Effector memory CD4-positive, alpha-beta T cell (primary cell): ENCODE results near the gene LRRC45.

Experiments
- DNase-seq, 3 donors: peaks; one replicate each; pipeline ENCODE4 v3.0.0-alpha.2; 2020
- H3K27ac ChIP-seq: 2 replicates; pipeline ENCODE4 v1.7.0; 2013; ENCODE audit warnings: mild to moderate bottlenecking, low read length, moderate library complexity; ENCODE audit not compliant: insufficient read depth, poor library complexity, severe bottlenecking
- H3K27me3 ChIP-seq: replicated peaks from 2 replicates; pipeline ENCODE4 v1.7.0; 2013; ENCODE audit warnings: mild to moderate bottlenecking, low read length; ENCODE audit not compliant: insufficient read depth, control insufficient read depth, poor library complexity, severe bottlenecking
- H3K36me3 ChIP-seq: 2 replicates; pipeline ENCODE4 v1.7.0; 2013; ENCODE audit warnings: mild to moderate bottlenecking, low read length, moderate library complexity; ENCODE audit not compliant: control insufficient read depth, insufficient read depth
- H3K4me1 ChIP-seq: 2 replicates; pipeline ENCODE4 v1.7.0; 2013; ENCODE audit warnings: low read length, mild to moderate bottlenecking; ENCODE audit not compliant: control insufficient read depth, insufficient read depth, poor library complexity, severe bottlenecking
- H3K4me3 ChIP-seq: 2 replicates; pipeline ENCODE4 v1.7.0; 2013; ENCODE audit warnings: low read length, low read depth, mild to moderate bottlenecking; ENCODE audit not compliant: insufficient read depth, poor library complexity, severe bottlenecking
- H3K9me3 ChIP-seq: 2 replicates; pipeline ENCODE4 v1.7.0; 2013; ENCODE audit warnings: mild to moderate bottlenecking, low read length, moderate library complexity; ENCODE audit not compliant: control insufficient read depth

LRRC45 gene

GRCh38 chr17:82014432-82014831 is 8.7 kb upstream of the LRRC45 start:
- H3K27ac ChIP-seq, result no peak overlapping the region
- H3K4me1 ChIP-seq, result no peaks in the 10 kb centered on the region
- H3K36me3 ChIP-seq, result peaks cover 3% of the 10 kb centered on the region
- H3K4me3 ChIP-seq, result no peak overlapping the region
- no peak for DNase-seq
- no peaks in the 10 kb centered on the region for H3K27me3 ChIP-seq
- no peaks in the 10 kb centered on the region for H3K9me3 ChIP-seq

GRCh38 chr17:82014971-82015310 is 8.2 kb upstream of the LRRC45 start:
- H3K27ac ChIP-seq, result no peak overlapping the region
- DNase-seq, result no peak
- peaks cover 3% of the 10 kb centered on the region for H3K36me3 ChIP-seq
- H3K4me1 ChIP-seq, result no peaks in the 10 kb centered on the region
- H3K9me3 ChIP-seq, result no peaks in the 10 kb centered on the region
- H3K4me3 ChIP-seq, result no peak overlapping the region
- no peaks in the 10 kb centered on the region for H3K27me3 ChIP-seq

- Histone ChIP-seq H3K27me3 (no peaks in the 10 kb centered on the region), H3K4me3 (no peak overlapping the region), H3K36me3 (peaks cover 3% of the 10 kb centered on the region), H3K4me1 (no peaks in the 10 kb centered on the region), H3K27ac (no peak overlapping the region), H3K9me3 (no peaks in the 10 kb centered on the region)
- DNase-seq, result no peak
Observed at GRCh38 chr17:82015311-82015971, 7.7 kb upstream of the LRRC45 start.

GRCh38 chr17:82016061-82016874 is 6.8 kb upstream of the LRRC45 start:
- DNase-seq, result no peak
- no peak overlapping the region for H3K4me3 ChIP-seq
- H3K27me3 ChIP-seq, result no peaks in the 10 kb centered on the region
- H3K4me1 ChIP-seq, result peaks cover under 1% of the 10 kb centered on the region
- H3K36me3 ChIP-seq, result peaks cover 3% of the 10 kb centered on the region
- H3K27ac ChIP-seq, result no peak overlapping the region
- H3K9me3 ChIP-seq, result no peaks in the 10 kb centered on the region

- no peak for DNase-seq
- Histone ChIP-seq H3K4me1 (peaks cover 8% of the 10 kb centered on the region), H3K4me3 (no peak overlapping the region)
Observed at GRCh38 chr17:82016875-82017459, 6.1 kb upstream of the LRRC45 start.

GRCh38 chr17:82017612-82018151 is 5.4 kb upstream of the LRRC45 start:
- H3K4me3 ChIP-seq, result no peak overlapping the region
- H3K27ac ChIP-seq, result no peak overlapping the region
- no peaks in the 10 kb centered on the region for H3K9me3 ChIP-seq
- peaks cover 14% of the 10 kb centered on the region for H3K4me1 ChIP-seq
- no peak for DNase-seq
- no peaks in the 10 kb centered on the region for H3K27me3 ChIP-seq
- H3K36me3 ChIP-seq, result peaks cover 3% of the 10 kb centered on the region

More at GRCh38 chr17:82016875-82017459, 6.1 kb upstream of the LRRC45 start:
- Histone ChIP-seq H3K36me3 (peaks cover 3% of the 10 kb centered on the region), H3K27me3 (no peaks in the 10 kb centered on the region), H3K9me3 (no peaks in the 10 kb centered on the region), H3K27ac (no peak overlapping the region)

- no peak overlapping the region for H3K4me3 ChIP-seq
- H3K36me3 ChIP-seq, result peaks cover 3% of the 10 kb centered on the region
- H3K4me1 ChIP-seq, result peaks cover 14% of the 10 kb centered on the region
Observed at GRCh38 chr17:82018152-82018988, 4.7 kb upstream of the LRRC45 start.

GRCh38 chr17:82018989-82019689 is 4.0 kb upstream of the LRRC45 start:
- Histone ChIP-seq H3K36me3 (peaks cover 3% of the 10 kb centered on the region), H3K4me1 (peaks cover 21% of the 10 kb centered on the region), H3K9me3 (no peaks in the 10 kb centered on the region), H3K4me3 (no peak overlapping the region), H3K27ac (no peak overlapping the region), H3K27me3 (no peaks in the 10 kb centered on the region)
- DNase-seq, result no peak

More at GRCh38 chr17:82018152-82018988, 4.7 kb upstream of the LRRC45 start:
- Histone ChIP-seq H3K27me3 (no peaks in the 10 kb centered on the region), H3K9me3 (no peaks in the 10 kb centered on the region), H3K27ac (no peak overlapping the region)
- DNase-seq, result no peak
